OCI-LY1 (cell line): ENCODE results near the gene NABP2.

Experiments used
- H2AFZ ChIP-seq: fragments of 200-600 bp; sonication (generic), shearing (Covaris generic); 2 replicates; pipeline ENCODE4 v1.6.0; 2014; ENCODE audit warnings: antibody characterized with exemption, mild to moderate bottlenecking, low read length
- H3F3A ChIP-seq: fragments of 200-600 bp; sonication (generic), shearing (Covaris generic); 2 replicates; pipeline ENCODE4 v1.6.0; 2014; ENCODE audit warnings: mild to moderate bottlenecking, antibody characterized with exemption, low read length, moderate library complexity; ENCODE audit not compliant: insufficient read depth
- H3K27ac ChIP-seq: fragments of 200-600 bp; sonication (generic); 2 replicates; pipeline ENCODE4 v1.5.1; 2014; ENCODE audit warnings: low read length, mixed run types, mild to moderate bottlenecking, low read depth; ENCODE audit not compliant: poor library complexity, severe bottlenecking
- H3K27me3 ChIP-seq: fragments of 200-600 bp; sonication (generic); 2 replicates; pipeline ENCODE4 v1.6.0; 2014; ENCODE audit warnings: antibody characterized with exemption, mild to moderate bottlenecking, low read length, moderate library complexity; ENCODE audit not compliant: insufficient read depth
- H3K36me3 ChIP-seq: fragments of 200-600 bp; sonication (generic); 2 replicates; pipeline ENCODE4 v1.6.1; 2014; ENCODE audit warnings: mild to moderate bottlenecking, antibody characterized with exemption, low read length, moderate library complexity, mixed read lengths; ENCODE audit not compliant: insufficient read depth
- H3K4me1 ChIP-seq: fragments of 200-600 bp; sonication (generic); 2 replicates; pipeline ENCODE4 v1.5.1; 2014; ENCODE audit warnings: mild to moderate bottlenecking, low read length, moderate library complexity; ENCODE audit not compliant: insufficient read depth, severe bottlenecking
- H3K4me2 ChIP-seq: fragments of 200-600 bp; sonication (generic), shearing (Covaris generic); 2 replicates; pipeline ENCODE4 v1.6.1; 2014; ENCODE audit warnings: low read length
- H3K4me3 ChIP-seq: fragments of 200-600 bp; sonication (generic); 2 replicates; pipeline ENCODE4 v1.5.1; 2014; ENCODE audit warnings: low read length, low read depth, mild to moderate bottlenecking, mixed read lengths; ENCODE audit not compliant: poor library complexity, severe bottlenecking
- H3K79me2 ChIP-seq: fragments of 200-600 bp; shearing (Covaris generic); 2 replicates; pipeline ENCODE4 v1.6.1; 2016; ENCODE audit warnings: mixed run types, low read length, mixed read lengths; ENCODE audit not compliant: insufficient read depth
- H3K9ac ChIP-seq: fragments of 200-600 bp; sonication (generic), shearing (Covaris generic); 2 replicates; pipeline ENCODE4 v1.6.1; 2014; ENCODE audit warnings: mild to moderate bottlenecking, low read length, mixed read lengths
- H3K9me2 ChIP-seq: fragments of 200-600 bp; sonication (generic), shearing (Covaris generic); 2 replicates; pipeline ENCODE4 v1.6.1; 2014; ENCODE audit warnings: low read depth, mild to moderate bottlenecking, low read length, mixed read lengths
- H3K9me3 ChIP-seq: fragments of 200-600 bp; shearing (Covaris generic); 2 replicates; pipeline ENCODE4 v1.6.1; 2014; ENCODE audit warnings: low read length, mixed read lengths
- H4K20me1 ChIP-seq: fragments of 200-600 bp; sonication (generic), shearing (Covaris generic); 2 replicates; pipeline ENCODE4 v1.6.0; 2016; ENCODE audit warnings: mild to moderate bottlenecking, low read length; ENCODE audit not compliant: insufficient read depth
- EZH2 ChIP-seq: fragments of 200-600 bp; sonication (generic), shearing (Covaris generic); IDR thresholded peaks from 2 replicates; pipeline ENCODE4 v1.8.0; 2017; ENCODE audit warnings: borderline replicate concordance, mixed run types, mild to moderate bottlenecking, antibody characterized with exemption, low read length, moderate library complexity, mixed read lengths
- TF ChIP-seq, protein P1 (sequence below): fragments of 200-600 bp; sonication (generic), shearing (Covaris generic); IDR thresholded peaks from 2 replicates; pipeline ENCODE4 v1.5.1; 2017; ENCODE audit warnings: mild to moderate bottlenecking, antibody characterized with exemption, low read length, moderate library complexity, mixed read lengths

Gene NABP2

DNA sequence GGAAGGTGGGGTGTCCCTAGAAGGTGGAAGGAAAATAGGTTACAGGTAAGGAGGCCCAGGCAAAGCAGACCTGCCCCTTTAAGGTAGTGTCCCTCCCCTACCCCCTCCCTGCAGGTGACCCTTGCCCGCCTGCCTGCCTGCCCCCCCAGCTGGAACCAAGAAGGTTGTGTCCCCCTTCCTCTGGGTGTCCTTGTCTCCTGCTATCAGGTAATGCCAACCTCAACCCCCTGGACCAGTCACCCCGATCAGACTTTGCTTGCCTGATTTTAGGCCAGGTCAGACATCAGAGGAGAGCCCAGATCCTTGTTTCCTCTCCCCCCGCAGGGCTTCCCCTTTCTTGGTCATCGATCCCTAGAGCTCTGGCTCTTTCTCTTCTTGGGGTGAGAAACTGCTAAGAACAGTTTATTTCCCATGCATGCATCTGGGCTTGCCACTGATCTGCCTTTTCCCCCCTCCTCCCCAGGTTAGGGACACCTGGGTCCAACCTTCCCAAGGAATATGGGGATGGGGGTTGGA lies 5.8 kb downstream of the NABP2 start, which contains the start of gene SLC39A5:
SLC39A5 (plus strand) TSS at position 136 of the 516 bp plus-strand sequence. CDS start 1,224 bp downstream, outside the sequence.
- Histone ChIP-seq H2AFZ (no peak within 1 kb of the TSS), H3K4me3 (no peak within 1 kb of the TSS), H3K4me1 (peaks cover 5% of the 10 kb centered on the region), H3K27ac (no peak within 1 kb of the TSS), H3K4me2 (no peak within 1 kb of the TSS), H3K27me3 (no peaks in the 10 kb centered on the region), H3K9me2 (no peaks in the 10 kb centered on the region), H3K9ac (no peak within 1 kb of the TSS), H3K79me2 (no peaks in the 10 kb centered on the region), H3F3A (no peaks in the 10 kb centered on the region), H3K9me3 (no peaks in the 10 kb centered on the region), H3K36me3 (no peaks in the 10 kb centered on the region), H4K20me1 (no peaks in the 10 kb centered on the region)
- TF ChIP-seq, protein P1, sequence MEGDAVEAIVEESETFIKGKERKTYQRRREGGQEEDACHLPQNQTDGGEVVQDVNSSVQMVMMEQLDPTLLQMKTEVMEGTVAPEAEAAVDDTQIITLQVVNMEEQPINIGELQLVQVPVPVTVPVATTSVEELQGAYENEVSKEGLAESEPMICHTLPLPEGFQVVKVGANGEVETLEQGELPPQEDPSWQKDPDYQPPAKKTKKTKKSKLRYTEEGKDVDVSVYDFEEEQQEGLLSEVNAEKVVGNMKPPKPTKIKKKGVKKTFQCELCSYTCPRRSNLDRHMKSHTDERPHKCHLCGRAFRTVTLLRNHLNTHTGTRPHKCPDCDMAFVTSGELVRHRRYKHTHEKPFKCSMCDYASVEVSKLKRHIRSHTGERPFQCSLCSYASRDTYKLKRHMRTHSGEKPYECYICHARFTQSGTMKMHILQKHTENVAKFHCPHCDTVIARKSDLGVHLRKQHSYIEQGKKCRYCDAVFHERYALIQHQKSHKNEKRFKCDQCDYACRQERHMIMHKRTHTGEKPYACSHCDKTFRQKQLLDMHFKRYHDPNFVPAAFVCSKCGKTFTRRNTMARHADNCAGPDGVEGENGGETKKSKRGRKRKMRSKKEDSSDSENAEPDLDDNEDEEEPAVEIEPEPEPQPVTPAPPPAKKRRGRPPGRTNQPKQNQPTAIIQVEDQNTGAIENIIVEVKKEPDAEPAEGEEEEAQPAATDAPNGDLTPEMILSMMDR: no peak
- no peak for TF ChIP-seq EZH2

DNA sequence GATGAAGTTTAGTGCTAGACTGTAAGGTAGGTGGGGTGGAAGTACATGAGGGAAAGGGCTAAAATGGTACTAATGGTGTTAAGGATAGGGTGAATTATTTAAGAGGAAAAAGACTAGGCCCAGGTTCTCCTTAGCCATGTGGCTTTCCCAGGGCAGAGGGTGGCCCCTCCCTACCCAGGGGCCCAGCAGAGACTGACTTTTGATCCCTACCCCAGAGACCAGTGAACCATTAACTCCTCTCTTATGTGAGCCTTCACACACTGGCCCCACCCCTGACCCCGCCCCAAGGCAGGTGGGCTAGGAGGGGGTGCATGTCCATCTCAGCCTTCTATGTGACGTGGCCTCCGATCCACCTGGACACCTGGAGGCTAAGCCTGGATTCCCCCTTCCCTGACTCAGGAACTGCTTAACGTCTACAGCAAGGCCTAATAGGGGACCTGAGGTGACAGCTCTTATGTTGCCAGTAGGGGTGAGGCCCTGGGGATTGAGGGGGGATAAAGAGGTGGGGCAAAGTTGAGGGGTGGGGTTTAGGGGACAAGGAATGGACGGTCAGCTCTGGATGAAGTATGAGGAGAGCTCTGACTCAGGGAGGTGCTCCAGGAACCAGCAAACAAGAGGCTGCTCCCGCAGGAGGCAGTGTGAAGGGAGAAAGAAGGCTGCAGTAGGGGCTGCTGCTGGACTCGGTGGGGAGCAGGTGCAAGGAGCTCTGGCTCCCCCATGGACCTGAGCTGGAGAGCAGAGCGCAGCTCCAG lies 6.5 kb downstream of the NABP2 start:
- TF ChIP-seq, protein P1: no peak
- TF ChIP-seq EZH2: no peak
- Histone ChIP-seq H3K79me2 (no peaks in the 10 kb centered on the region), H3K9me2 (no peaks in the 10 kb centered on the region), H3K4me3 (no peak overlapping the region), H3K4me1 (no peaks in the 10 kb centered on the region), H3K4me2 (no peak overlapping the region), H3K27ac (no peak overlapping the region), H3K9ac (no peak overlapping the region), H3K9me3 (no peaks in the 10 kb centered on the region), H3K27me3 (no peaks in the 10 kb centered on the region), H3F3A (no peaks in the 10 kb centered on the region), H2AFZ (no peak overlapping the region), H4K20me1 (no peaks in the 10 kb centered on the region), H3K36me3 (no peaks in the 10 kb centered on the region)

DNA sequence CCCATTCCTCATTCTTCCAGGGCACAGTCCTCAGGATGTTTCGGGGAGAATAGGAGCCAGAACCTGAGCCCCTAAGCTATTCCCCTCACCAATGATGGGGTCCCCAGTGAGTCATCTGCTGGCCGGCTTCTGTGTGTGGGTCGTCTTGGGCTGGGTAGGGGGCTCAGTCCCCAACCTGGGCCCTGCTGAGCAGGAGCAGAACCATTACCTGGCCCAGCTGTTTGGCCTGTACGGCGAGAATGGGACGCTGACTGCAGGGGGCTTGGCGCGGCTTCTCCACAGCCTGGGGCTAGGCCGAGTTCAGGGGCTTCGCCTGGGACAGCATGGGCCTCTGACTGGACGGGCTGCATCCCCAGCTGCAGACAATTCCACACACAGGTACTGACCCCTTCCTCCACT lies 7.0 kb downstream of the NABP2 start:
- no peaks in the 10 kb centered on the region for H3K27me3 ChIP-seq
- H3K9me3 ChIP-seq: no peaks in the 10 kb centered on the region
- H3K9me2 ChIP-seq: no peaks in the 10 kb centered on the region
- TF ChIP-seq, protein P1: no peak
- no peak for TF ChIP-seq EZH2
- no peak overlapping the region for H3K9ac ChIP-seq
- no peaks in the 10 kb centered on the region for H3K4me1 ChIP-seq
- H3K79me2 ChIP-seq: no peaks in the 10 kb centered on the region
- no peak overlapping the region for H3K27ac ChIP-seq
- no peak overlapping the region for H3K4me3 ChIP-seq
- H3K36me3 ChIP-seq: no peaks in the 10 kb centered on the region
- no peak overlapping the region for H3K4me2 ChIP-seq
- no peaks in the 10 kb centered on the region for H4K20me1 ChIP-seq
- H2AFZ ChIP-seq: no peak overlapping the region
- H3F3A ChIP-seq: no peaks in the 10 kb centered on the region
